ENCODE measurements around the gene GTF2F1. TPM values are rescaled to one million over a fixed set of nuclear protein-coding genes. Genes with fewer than 3 reads are reported as not detected.

The GTF2F1 gene
- total and polyA plus RNA-seq, 9 of the 15 experiments (the other 6 are each of a cell fraction or from before 2014, with no cell fraction given), result 4.7 to 75.4 (median 68.4) TPM

DNA sequence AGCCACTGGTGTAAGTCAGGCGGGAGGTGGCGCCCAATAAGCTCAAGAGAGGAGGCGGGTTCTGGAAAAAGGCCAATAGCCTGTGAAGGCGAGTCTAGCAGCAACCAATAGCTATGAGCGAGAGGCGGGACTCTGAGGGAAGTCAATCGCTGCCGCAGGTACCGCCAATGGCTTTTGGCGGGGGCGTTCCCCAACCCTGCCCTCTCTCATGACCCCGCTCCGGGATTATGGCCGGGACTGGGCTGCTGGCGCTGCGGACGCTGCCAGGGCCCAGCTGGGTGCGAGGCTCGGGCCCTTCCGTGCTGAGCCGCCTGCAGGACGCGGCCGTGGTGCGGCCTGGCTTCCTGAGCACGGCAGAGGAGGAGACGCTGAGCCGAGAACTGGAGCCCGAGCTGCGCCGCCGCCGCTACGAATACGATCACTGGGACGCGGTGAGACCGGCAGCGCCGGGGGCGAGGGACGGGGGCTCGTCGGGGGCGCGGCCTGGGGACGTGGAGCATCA, 20.3 kb downstream of the GTF2F1 start, which contains the start of gene ALKBH7 (continued):
- TF ChIP-seq, protein P1, sequence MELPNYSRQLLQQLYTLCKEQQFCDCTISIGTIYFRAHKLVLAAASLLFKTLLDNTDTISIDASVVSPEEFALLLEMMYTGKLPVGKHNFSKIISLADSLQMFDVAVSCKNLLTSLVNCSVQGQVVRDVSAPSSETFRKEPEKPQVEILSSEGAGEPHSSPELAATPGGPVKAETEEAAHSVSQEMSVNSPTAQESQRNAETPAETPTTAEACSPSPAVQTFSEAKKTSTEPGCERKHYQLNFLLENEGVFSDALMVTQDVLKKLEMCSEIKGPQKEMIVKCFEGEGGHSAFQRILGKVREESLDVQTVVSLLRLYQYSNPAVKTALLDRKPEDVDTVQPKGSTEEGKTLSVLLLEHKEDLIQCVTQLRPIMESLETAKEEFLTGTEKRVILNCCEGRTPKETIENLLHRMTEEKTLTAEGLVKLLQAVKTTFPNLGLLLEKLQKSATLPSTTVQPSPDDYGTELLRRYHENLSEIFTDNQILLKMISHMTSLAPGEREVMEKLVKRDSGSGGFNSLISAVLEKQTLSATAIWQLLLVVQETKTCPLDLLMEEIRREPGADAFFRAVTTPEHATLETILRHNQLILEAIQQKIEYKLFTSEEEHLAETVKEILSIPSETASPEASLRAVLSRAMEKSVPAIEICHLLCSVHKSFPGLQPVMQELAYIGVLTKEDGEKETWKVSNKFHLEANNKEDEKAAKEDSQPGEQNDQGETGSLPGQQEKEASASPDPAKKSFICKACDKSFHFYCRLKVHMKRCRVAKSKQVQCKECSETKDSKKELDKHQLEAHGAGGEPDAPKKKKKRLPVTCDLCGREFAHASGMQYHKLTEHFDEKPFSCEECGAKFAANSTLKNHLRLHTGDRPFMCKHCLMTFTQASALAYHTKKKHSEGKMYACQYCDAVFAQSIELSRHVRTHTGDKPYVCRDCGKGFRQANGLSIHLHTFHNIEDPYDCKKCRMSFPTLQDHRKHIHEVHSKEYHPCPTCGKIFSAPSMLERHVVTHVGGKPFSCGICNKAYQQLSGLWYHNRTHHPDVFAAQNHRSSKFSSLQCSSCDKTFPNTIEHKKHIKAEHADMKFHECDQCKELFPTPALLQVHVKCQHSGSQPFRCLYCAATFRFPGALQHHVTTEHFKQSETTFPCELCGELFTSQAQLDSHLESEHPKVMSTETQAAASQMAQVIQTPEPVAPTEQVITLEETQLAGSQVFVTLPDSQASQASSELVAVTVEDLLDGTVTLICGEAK (IDR thresholded peaks at IDR 0.05), result 0 out of 2 replicates have a peak, but pooled peaks have one; percentile 46
- TF ChIP-seq, protein P1 (CRISPR knock-in tag; IDR thresholded peaks at IDR 0.05), result no peak
- TF ChIP-seq, protein P2, sequence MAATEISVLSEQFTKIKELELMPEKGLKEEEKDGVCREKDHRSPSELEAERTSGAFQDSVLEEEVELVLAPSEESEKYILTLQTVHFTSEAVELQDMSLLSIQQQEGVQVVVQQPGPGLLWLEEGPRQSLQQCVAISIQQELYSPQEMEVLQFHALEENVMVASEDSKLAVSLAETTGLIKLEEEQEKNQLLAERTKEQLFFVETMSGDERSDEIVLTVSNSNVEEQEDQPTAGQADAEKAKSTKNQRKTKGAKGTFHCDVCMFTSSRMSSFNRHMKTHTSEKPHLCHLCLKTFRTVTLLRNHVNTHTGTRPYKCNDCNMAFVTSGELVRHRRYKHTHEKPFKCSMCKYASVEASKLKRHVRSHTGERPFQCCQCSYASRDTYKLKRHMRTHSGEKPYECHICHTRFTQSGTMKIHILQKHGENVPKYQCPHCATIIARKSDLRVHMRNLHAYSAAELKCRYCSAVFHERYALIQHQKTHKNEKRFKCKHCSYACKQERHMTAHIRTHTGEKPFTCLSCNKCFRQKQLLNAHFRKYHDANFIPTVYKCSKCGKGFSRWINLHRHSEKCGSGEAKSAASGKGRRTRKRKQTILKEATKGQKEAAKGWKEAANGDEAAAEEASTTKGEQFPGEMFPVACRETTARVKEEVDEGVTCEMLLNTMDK (IDR thresholded peaks at IDR 0.05; ENCODE audit: borderline replicate concordance, insufficient read depth, low read depth, low read length, poor library complexity, severe bottlenecking), result no peak
- peak; percentile 100 for TF ChIP-seq FOS (IDR thresholded peaks at IDR 0.05; ENCODE audit: extremely low read depth, insufficient read length)
- TF ChIP-seq, protein P3, sequence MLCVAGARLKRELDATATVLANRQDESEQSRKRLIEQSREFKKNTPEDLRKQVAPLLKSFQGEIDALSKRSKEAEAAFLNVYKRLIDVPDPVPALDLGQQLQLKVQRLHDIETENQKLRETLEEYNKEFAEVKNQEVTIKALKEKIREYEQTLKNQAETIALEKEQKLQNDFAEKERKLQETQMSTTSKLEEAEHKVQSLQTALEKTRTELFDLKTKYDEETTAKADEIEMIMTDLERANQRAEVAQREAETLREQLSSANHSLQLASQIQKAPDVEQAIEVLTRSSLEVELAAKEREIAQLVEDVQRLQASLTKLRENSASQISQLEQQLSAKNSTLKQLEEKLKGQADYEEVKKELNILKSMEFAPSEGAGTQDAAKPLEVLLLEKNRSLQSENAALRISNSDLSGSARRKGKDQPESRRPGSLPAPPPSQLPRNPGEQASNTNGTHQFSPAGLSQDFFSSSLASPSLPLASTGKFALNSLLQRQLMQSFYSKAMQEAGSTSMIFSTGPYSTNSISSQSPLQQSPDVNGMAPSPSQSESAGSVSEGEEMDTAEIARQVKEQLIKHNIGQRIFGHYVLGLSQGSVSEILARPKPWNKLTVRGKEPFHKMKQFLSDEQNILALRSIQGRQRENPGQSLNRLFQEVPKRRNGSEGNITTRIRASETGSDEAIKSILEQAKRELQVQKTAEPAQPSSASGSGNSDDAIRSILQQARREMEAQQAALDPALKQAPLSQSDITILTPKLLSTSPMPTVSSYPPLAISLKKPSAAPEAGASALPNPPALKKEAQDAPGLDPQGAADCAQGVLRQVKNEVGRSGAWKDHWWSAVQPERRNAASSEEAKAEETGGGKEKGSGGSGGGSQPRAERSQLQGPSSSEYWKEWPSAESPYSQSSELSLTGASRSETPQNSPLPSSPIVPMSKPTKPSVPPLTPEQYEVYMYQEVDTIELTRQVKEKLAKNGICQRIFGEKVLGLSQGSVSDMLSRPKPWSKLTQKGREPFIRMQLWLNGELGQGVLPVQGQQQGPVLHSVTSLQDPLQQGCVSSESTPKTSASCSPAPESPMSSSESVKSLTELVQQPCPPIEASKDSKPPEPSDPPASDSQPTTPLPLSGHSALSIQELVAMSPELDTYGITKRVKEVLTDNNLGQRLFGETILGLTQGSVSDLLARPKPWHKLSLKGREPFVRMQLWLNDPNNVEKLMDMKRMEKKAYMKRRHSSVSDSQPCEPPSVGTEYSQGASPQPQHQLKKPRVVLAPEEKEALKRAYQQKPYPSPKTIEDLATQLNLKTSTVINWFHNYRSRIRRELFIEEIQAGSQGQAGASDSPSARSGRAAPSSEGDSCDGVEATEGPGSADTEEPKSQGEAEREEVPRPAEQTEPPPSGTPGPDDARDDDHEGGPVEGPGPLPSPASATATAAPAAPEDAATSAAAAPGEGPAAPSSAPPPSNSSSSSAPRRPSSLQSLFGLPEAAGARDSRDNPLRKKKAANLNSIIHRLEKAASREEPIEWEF (CRISPR knock-in tag; IDR thresholded peaks at IDR 0.05), result no peak
- TF ChIP-seq YY1 (IDR thresholded peaks at IDR 0.05; ENCODE audit: borderline replicate concordance in 1 of 3, control insufficient read depth in 1 of 3, extremely low read depth in 1 of 3, insufficient read depth in 3 of 3, insufficient read length in 1 of 3, insufficient replicate concordance in 2 of 3, low read depth in 1 of 3, low read length in 2 of 3), result peak; percentile 41 to 85 (median 67)
- TF ChIP-seq, protein P4, sequence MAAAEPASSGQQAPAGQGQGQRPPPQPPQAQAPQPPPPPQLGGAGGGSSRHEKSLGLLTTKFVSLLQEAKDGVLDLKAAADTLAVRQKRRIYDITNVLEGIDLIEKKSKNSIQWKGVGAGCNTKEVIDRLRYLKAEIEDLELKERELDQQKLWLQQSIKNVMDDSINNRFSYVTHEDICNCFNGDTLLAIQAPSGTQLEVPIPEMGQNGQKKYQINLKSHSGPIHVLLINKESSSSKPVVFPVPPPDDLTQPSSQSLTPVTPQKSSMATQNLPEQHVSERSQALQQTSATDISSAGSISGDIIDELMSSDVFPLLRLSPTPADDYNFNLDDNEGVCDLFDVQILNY (CRISPR knock-in tag; IDR thresholded peaks at IDR 0.05), result no peak

All from K562 (cell line).